ENCODE measurements around the gene LY9. TPM values are rescaled to one million over a fixed set of nuclear protein-coding genes. Genes with fewer than 3 reads are reported as not detected.

Gene LY9
- total and polyA plus RNA-seq, 4 donors = 0.10 to 0.35 (median 0.15) TPM; not detected in 1

DNA sequence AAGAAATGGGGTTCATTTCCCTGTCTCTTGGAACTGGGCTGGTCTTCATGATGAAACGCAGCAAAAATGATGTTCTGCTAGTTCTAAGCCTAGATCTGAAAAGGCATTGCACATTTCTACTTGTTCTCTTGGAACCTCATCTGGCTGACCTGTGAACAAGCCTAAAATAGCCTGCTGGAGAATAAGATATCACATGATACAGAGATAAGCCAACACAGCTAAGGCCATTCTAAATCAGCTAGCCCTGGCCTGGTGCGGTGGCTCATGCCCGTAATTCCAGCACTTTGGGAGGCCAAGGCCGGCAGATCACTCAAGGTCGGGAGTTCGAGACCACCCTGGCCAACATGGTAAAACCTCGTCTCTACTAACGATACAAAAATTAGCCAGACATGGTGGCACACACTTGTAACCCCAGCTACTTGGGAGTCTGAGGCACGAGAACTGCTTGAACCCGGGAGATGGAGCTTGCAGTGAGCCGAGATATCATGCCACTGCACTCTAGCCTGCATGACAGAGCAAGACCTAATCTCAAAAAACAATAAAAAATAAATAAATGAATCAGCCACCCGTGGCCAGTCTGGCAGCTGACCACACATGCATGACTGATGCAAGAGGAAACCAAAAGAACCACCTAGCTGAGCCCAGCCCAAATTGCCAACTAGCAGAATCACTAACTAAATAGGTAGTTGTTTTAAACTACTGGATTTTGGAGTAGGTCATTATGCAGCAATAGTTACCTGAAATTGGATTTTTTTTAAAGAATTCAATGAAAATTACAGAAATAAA, 48.7 kb downstream of the LY9 start:
- 94% methylated on average over 10 of the region's 12 CpGs for WGBS (ENCODE audit: insufficient coverage)
- Histone ChIP-seq H3K36me3 (ENCODE audit: control insufficient read depth, insufficient read depth, low read length) (no peaks in the 10 kb centered on the region), H3K27ac (ENCODE audit: low read depth, low read length) (no peak overlapping the region), H3K4me3 (ENCODE audit: low read depth, low read length) (no peak overlapping the region), H3K9me3 (ENCODE audit: control insufficient read depth, insufficient read depth, low read length) (no peaks in the 10 kb centered on the region), H3K27me3 (ENCODE audit: control insufficient read depth, insufficient read depth, low read length) (no peaks in the 10 kb centered on the region), H3K4me1 (ENCODE audit: control insufficient read depth, insufficient read depth, low read length) (no peaks in the 10 kb centered on the region)
- DNase-seq (ENCODE audit: low read depth in 4 of 6, low spot score in 6 of 6) = no peak

DNA sequence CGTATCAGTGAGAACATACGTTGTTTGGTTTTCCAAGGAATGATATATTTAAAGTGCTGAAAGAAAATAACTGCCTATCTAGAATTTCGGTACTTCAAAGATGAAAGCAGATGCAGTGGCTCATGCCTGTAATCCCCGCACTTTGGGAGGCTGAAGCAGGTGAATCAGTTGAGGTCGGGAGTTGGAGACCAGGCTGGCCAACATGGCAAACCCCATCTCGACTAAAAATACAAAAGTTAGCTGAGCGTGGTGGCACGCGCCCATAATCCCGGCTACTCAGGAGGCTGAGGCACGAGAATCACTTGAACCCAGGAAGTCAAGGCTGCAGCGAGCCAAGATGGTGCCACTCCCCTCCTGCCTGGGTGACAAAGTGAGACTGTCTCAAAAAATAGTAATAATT, 50.3 kb downstream of the LY9 start:
- Histone ChIP-seq H3K27me3 (ENCODE audit: control insufficient read depth, insufficient read depth, low read length) (no peaks in the 10 kb centered on the region), H3K4me1 (ENCODE audit: control insufficient read depth, insufficient read depth, low read length) (no peaks in the 10 kb centered on the region), H3K27ac (ENCODE audit: low read depth, low read length) (no peak overlapping the region), H3K36me3 (ENCODE audit: control insufficient read depth, insufficient read depth, low read length) (no peaks in the 10 kb centered on the region), H3K4me3 (ENCODE audit: low read depth, low read length) (no peak overlapping the region), H3K9me3 (ENCODE audit: control insufficient read depth, insufficient read depth, low read length) (no peaks in the 10 kb centered on the region)
- no peak for DNase-seq (ENCODE audit: low read depth in 4 of 6, low spot score in 6 of 6)
- WGBS (ENCODE audit: insufficient coverage) = 97% methylated on average over 9 of the region's 12 CpGs

DNA sequence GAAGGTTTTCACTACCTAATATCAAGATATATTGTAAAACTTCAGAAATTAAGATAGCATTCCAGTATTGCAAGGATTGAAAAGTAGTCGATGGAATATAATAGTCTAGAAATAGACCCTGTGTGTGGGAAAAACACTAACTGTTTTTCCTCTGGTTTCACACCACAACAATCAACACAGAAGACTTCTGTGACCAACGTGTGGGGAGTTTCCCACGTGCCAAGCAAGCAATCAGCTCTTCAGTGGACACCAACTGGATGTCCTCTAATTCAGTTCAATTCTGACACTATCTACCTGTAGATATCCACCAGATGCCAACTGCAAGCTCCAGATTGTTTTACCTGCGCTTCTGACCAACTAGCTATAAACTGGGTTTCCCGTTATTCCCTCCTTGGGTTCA, 54.6 kb downstream of the LY9 start:
- H3K9me3 ChIP-seq (ENCODE audit: control insufficient read depth, insufficient read depth, low read length) = no peaks in the 10 kb centered on the region
- no peak overlapping the region for H3K4me3 ChIP-seq (ENCODE audit: low read depth, low read length)
- no peaks in the 10 kb centered on the region for H3K4me1 ChIP-seq (ENCODE audit: control insufficient read depth, insufficient read depth, low read length)
- WGBS (ENCODE audit: insufficient coverage) = 76% methylated on average over 3 of the region's 5 CpGs
- no peak for DNase-seq (ENCODE audit: low read depth in 4 of 6, low spot score in 6 of 6)
- H3K27ac ChIP-seq (ENCODE audit: low read depth, low read length) = no peak overlapping the region
- no peaks in the 10 kb centered on the region for H3K27me3 ChIP-seq (ENCODE audit: control insufficient read depth, insufficient read depth, low read length)
- no peaks in the 10 kb centered on the region for H3K36me3 ChIP-seq (ENCODE audit: control insufficient read depth, insufficient read depth, low read length)

DNA sequence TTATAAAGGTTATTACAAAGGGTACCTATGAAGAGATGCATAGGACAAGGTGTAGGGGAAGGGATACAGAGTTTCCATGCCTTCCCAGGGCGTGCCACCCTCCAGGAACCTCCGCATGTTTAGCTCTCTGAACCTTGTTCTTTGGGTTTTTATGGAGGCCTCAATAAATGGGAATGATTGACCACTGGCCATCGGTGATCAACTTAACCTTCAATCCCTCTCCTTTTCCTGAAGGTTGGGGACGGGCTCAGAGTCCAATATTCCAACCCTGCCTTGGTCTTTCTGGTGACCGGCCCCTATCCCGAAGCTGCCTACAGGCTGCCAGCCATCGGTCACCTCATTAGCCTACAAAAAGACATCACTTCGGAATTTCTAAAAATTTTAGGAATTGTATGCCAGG, 55.0 kb downstream of the LY9 start:
- Histone ChIP-seq H3K9me3 (ENCODE audit: control insufficient read depth, insufficient read depth, low read length) (no peaks in the 10 kb centered on the region), H3K36me3 (ENCODE audit: control insufficient read depth, insufficient read depth, low read length) (no peaks in the 10 kb centered on the region), H3K27ac (ENCODE audit: low read depth, low read length) (no peak overlapping the region), H3K4me1 (ENCODE audit: control insufficient read depth, insufficient read depth, low read length) (no peaks in the 10 kb centered on the region), H3K4me3 (ENCODE audit: low read depth, low read length) (no peak overlapping the region), H3K27me3 (ENCODE audit: control insufficient read depth, insufficient read depth, low read length) (no peaks in the 10 kb centered on the region)
- WGBS (ENCODE audit: insufficient coverage) = 85% methylated on average over 4 of the region's 8 CpGs
- no peak for DNase-seq (ENCODE audit: low read depth in 4 of 6, low spot score in 6 of 6)

DNA sequence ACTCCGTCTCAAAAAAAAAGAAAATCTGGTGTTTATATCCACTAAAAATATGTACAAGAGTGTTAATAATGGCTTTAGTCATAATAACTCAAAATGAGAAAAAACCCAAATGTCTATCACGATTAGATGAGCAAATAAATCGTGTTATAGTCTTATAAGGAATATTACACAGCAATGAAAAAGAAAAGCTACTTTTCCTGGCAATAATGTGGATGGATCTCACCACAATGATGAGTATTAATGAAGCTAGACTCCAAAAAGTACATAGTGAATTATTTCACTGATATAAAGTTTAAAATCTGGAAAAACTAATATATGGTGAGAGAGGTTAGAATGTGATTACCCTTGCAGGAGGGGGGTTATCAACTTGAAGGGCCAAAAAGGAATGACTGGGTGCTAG, 57.0 kb downstream of the LY9 start:
- H3K4me1 ChIP-seq (ENCODE audit: control insufficient read depth, insufficient read depth, low read length) = no peaks in the 10 kb centered on the region
- H3K27me3 ChIP-seq (ENCODE audit: control insufficient read depth, insufficient read depth, low read length) = no peaks in the 10 kb centered on the region
- no CpG with 5 or more reads among the region's 3 CpGs for WGBS (ENCODE audit: insufficient coverage)
- H3K36me3 ChIP-seq (ENCODE audit: control insufficient read depth, insufficient read depth, low read length) = no peaks in the 10 kb centered on the region
- DNase-seq (ENCODE audit: low read depth in 4 of 6, low spot score in 6 of 6) = no peak
- H3K4me3 ChIP-seq (ENCODE audit: low read depth, low read length) = no peak overlapping the region
- no peaks in the 10 kb centered on the region for H3K9me3 ChIP-seq (ENCODE audit: control insufficient read depth, insufficient read depth, low read length)
- no peak overlapping the region for H3K27ac ChIP-seq (ENCODE audit: low read depth, low read length)

DNA sequence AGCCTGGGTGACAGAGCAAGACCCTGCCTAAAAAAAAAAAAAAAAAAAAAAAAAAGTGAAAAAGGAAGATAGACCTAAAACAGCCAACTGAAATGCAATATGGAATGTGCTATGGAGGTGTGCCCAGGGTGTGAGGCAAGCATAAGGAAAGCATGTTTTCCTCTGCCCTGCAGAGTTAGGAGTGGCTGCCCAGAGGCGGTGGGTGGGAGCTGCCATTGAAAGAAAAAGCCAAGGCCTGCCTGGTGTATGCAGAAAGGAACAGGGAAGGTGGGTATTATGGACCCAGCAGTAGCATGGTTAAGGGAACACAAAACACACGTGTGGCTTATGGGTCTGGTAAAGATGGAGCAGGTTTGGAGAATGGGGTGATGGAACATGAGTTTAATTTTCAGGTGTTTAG, 57.8 kb downstream of the LY9 start:
- H3K27me3 ChIP-seq (ENCODE audit: control insufficient read depth, insufficient read depth, low read length) = no peaks in the 10 kb centered on the region
- no peak for DNase-seq (ENCODE audit: low read depth in 4 of 6, low spot score in 6 of 6)
- H3K4me3 ChIP-seq (ENCODE audit: low read depth, low read length) = no peak overlapping the region
- 91% methylated on average over 1 of the region's 2 CpGs for WGBS (ENCODE audit: insufficient coverage)
- H3K27ac ChIP-seq (ENCODE audit: low read depth, low read length) = no peak overlapping the region
- no peaks in the 10 kb centered on the region for H3K4me1 ChIP-seq (ENCODE audit: control insufficient read depth, insufficient read depth, low read length)
- H3K36me3 ChIP-seq (ENCODE audit: control insufficient read depth, insufficient read depth, low read length) = no peaks in the 10 kb centered on the region
- no peaks in the 10 kb centered on the region for H3K9me3 ChIP-seq (ENCODE audit: control insufficient read depth, insufficient read depth, low read length)

DNA sequence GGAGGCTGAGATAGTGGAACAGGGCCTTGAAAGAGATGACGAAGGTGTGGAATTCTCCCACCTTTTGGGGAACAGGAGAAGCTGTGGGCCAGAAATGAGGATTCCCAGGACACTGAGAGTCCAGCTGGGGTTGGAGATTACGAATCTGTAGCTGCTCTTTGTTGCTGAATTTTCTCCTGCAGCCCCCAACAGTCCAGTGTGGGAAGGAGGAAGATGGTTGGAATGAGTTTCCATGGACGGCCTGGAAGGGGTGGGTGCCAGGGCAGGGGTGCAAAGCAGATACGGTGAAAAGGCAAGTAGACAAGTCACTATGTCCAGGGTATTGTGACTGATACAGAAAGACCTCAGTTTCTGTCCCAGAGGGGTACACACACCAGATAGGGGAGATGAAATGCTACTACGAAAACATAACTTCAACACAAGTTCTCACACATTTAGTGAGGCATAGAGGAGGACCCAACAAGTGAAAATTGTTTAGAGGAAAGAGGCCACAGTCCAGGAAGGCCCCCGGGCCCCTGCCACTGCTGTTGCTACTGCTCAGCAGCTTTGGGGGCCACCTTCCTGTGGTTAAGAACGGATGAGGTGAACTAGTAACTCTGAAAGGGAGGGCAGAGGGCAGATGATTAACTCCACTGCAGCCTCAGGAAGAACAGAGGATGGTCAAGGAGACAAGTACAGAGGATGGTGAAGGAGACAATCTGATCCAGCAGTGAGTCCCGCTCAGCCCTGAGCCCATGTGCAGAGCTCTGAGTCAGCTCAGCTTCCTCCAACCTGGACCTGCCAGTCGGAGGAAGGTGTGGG, 59.4 kb downstream of the LY9 start:
- H3K27ac ChIP-seq (ENCODE audit: low read depth, low read length) = no peak overlapping the region
- no peak for DNase-seq (ENCODE audit: low read depth in 4 of 6, low spot score in 6 of 6)
- no peaks in the 10 kb centered on the region for H3K36me3 ChIP-seq (ENCODE audit: control insufficient read depth, insufficient read depth, low read length)
- H3K27me3 ChIP-seq (ENCODE audit: control insufficient read depth, insufficient read depth, low read length) = no peaks in the 10 kb centered on the region
- WGBS (ENCODE audit: insufficient coverage) = 75% methylated on average over 8 of the region's 9 CpGs
- no peak overlapping the region for H3K4me3 ChIP-seq (ENCODE audit: low read depth, low read length)
- no peaks in the 10 kb centered on the region for H3K4me1 ChIP-seq (ENCODE audit: control insufficient read depth, insufficient read depth, low read length)
- H3K9me3 ChIP-seq (ENCODE audit: control insufficient read depth, insufficient read depth, low read length) = no peaks in the 10 kb centered on the region

DNA sequence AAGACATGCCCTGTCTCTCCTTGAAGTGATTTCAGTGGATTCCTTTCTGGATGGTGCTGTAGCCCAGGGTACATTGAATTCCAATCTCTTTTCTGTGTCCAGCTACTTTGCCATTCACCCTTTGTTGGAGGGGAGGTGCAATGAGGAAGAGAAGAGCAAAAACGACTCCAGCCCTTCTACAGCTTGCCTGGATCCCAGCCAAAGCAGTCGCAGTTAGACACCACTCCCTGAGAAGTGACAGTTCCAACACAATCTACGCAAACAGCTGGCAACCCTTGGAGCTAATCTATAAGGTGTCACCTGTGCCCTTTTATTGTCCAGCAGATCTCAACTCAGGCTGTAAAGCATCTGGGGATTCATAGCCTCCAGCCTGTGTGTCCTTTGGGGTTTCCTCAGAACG, 62.1 kb downstream of the LY9 start:
- Histone ChIP-seq H3K27ac (ENCODE audit: low read depth, low read length) (no peak overlapping the region), H3K27me3 (ENCODE audit: control insufficient read depth, insufficient read depth, low read length) (no peaks in the 10 kb centered on the region), H3K36me3 (ENCODE audit: control insufficient read depth, insufficient read depth, low read length) (no peaks in the 10 kb centered on the region), H3K4me1 (ENCODE audit: control insufficient read depth, insufficient read depth, low read length) (peaks cover 4% of the 10 kb centered on the region), H3K9me3 (ENCODE audit: control insufficient read depth, insufficient read depth, low read length) (no peaks in the 10 kb centered on the region), H3K4me3 (ENCODE audit: low read depth, low read length) (no peak overlapping the region)
- 32% methylated on average over 4 of the region's 4 CpGs for WGBS (ENCODE audit: insufficient coverage)
- peak in 1 of 6 donors; percentile 4 for DNase-seq (ENCODE audit: low read depth in 4 of 6, low spot score in 6 of 6)

DNA sequence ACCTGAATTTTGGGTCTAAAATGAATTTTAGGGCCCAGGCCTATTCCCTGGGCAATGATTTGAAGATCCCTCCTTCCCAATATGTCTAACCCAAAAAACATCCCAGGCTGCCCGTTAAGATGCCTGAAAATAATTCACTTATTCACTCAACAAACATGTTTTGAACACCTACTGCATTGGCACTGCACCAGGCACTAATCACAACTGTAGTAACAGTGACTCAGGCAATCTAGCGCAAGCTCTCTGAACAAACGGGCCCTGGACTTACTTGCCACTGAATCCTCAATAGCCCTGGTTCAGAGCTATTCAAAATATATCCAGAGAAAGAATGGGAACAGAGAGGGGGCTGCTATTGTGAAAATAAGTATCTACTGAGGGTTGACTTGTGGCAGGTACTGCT, 62.5 kb downstream of the LY9 start:
- 100% methylated on average over 1 of the region's 3 CpGs for WGBS (ENCODE audit: insufficient coverage)
- Histone ChIP-seq H3K27ac (ENCODE audit: low read depth, low read length) (no peak overlapping the region), H3K27me3 (ENCODE audit: control insufficient read depth, insufficient read depth, low read length) (no peaks in the 10 kb centered on the region), H3K36me3 (ENCODE audit: control insufficient read depth, insufficient read depth, low read length) (no peaks in the 10 kb centered on the region), H3K4me3 (ENCODE audit: low read depth, low read length) (no peak overlapping the region), H3K4me1 (ENCODE audit: control insufficient read depth, insufficient read depth, low read length) (peaks cover 4% of the 10 kb centered on the region), H3K9me3 (ENCODE audit: control insufficient read depth, insufficient read depth, low read length) (no peaks in the 10 kb centered on the region)
- no peak for DNase-seq (ENCODE audit: low read depth in 4 of 6, low spot score in 6 of 6)

DNA sequence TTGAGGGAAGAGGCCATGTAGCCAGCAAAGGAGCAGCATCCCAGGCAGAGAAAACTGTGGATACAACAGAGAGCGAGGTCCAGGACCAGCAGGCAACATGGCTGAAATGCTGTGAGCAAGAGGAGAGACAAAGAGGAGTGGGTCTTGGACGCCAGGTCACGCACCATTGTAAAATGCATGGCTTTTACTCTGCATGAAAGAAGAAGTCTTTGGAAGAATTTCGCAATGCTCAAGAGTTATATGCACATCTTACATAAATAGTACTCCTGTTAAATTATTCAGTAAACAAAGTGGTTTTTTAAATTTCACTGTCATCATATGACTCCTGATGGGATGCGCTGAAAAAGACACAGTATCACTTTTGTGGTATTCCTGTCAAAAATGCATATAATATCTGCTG, 63.2 kb downstream of the LY9 start:
- 85% methylated on average over 2 of the region's 5 CpGs for WGBS (ENCODE audit: insufficient coverage)
- H3K36me3 ChIP-seq (ENCODE audit: control insufficient read depth, insufficient read depth, low read length) = no peaks in the 10 kb centered on the region

More for the DNA sequence above, 63.2 kb downstream of the LY9 start:
- Histone ChIP-seq H3K4me3 (ENCODE audit: low read depth, low read length) (no peak overlapping the region), H3K4me1 (ENCODE audit: control insufficient read depth, insufficient read depth, low read length) (peaks cover 4% of the 10 kb centered on the region), H3K27ac (ENCODE audit: low read depth, low read length) (no peak overlapping the region), H3K27me3 (ENCODE audit: control insufficient read depth, insufficient read depth, low read length) (no peaks in the 10 kb centered on the region), H3K9me3 (ENCODE audit: control insufficient read depth, insufficient read depth, low read length) (no peaks in the 10 kb centered on the region)
- DNase-seq (ENCODE audit: low read depth in 4 of 6, low spot score in 6 of 6) = no peak

Data from spinal cord (tissue), 10 donors.